H9 (cell line): Measurements from ENCODE around the gene SPATA16. TPM values are rescaled to one million over a fixed set of nuclear protein-coding genes. Genes with fewer than 3 reads are reported as not detected.

Experiments used
- DNase-seq: peaks from one replicate; pipeline ENCODE4 v3.0.0-alpha.2; 2017
- H2AFZ ChIP-seq: one replicate; pipeline ENCODE4 v1.6.1; 2013; ENCODE audit warnings: mild to moderate bottlenecking, low read length, control low read depth, moderate library complexity
- H2AK5ac ChIP-seq: 2 replicates; pipeline ENCODE4 v1.6.1; 2013; ENCODE audit warnings: low read length, control low read depth, mixed read lengths; ENCODE audit not compliant: insufficient read length
- H2BK120ac ChIP-seq: one replicate; pipeline ENCODE4 v1.6.1; 2013; ENCODE audit warnings: low read depth, mild to moderate bottlenecking, low read length, control low read depth, inconsistent platforms; ENCODE audit not compliant: poor library complexity, severe bottlenecking
- H2BK12ac ChIP-seq: 2 replicates; pipeline ENCODE4 v1.6.1; 2013; ENCODE audit warnings: low read length, control low read depth, mixed read lengths, low read depth; ENCODE audit not compliant: insufficient read length
- H2BK15ac ChIP-seq: 2 replicates; pipeline ENCODE4 v1.6.1; 2013; ENCODE audit warnings: low read depth, low read length, control low read depth
- H2BK20ac ChIP-seq: one replicate; pipeline ENCODE4 v1.6.1; 2013; ENCODE audit warnings: low read depth, mild to moderate bottlenecking, low read length, control low read depth, inconsistent platforms; ENCODE audit not compliant: poor library complexity, severe bottlenecking
- H2BK5ac ChIP-seq: 2 replicates; pipeline ENCODE4 v1.6.1; 2013; ENCODE audit warnings: low read length, control low read depth, mixed read lengths; ENCODE audit not compliant: insufficient read length
- H3K14ac ChIP-seq: 2 replicates; pipeline ENCODE4 v1.6.1; 2013; ENCODE audit warnings: low read length, control low read depth; ENCODE audit not compliant: insufficient read depth
- H3K18ac ChIP-seq: 2 replicates; pipeline ENCODE4 v1.6.1; 2013; ENCODE audit warnings: low read depth, mild to moderate bottlenecking, mixed read lengths, low read length, control low read depth; ENCODE audit not compliant: insufficient read length
- H3K23ac ChIP-seq: 2 replicates; pipeline ENCODE4 v1.6.1; 2013; ENCODE audit warnings: low read length, control low read depth, mixed read lengths, low read depth; ENCODE audit not compliant: insufficient read length
- H3K23me2 ChIP-seq: 2 replicates; pipeline ENCODE4 v1.6.1; 2013; ENCODE audit warnings: low read depth, mild to moderate bottlenecking, mixed read lengths, low read length, control low read depth; ENCODE audit not compliant: insufficient read length, poor library complexity, severe bottlenecking
- H3K27ac ChIP-seq: 2 replicates; pipeline ENCODE4 v1.5.1; 2013; ENCODE audit warnings: low read length, control low read depth, mixed read lengths, low read depth; ENCODE audit not compliant: insufficient read length
- H3K27me3 ChIP-seq: 2 replicates; pipeline ENCODE4 v1.6.1; 2013; ENCODE audit warnings: low read length, control low read depth, inconsistent platforms; ENCODE audit not compliant: insufficient read depth
- H3K4ac ChIP-seq: 2 replicates; pipeline ENCODE4 v1.6.1; 2013; ENCODE audit warnings: low read depth, mild to moderate bottlenecking, control low read depth, inconsistent platforms, low read length, moderate library complexity
- H3K4me1 ChIP-seq: 2 replicates; pipeline ENCODE4 v1.6.1; 2013; ENCODE audit warnings: low read length, control low read depth, inconsistent platforms; ENCODE audit not compliant: insufficient read depth
- H3K4me2 ChIP-seq: 2 replicates; pipeline ENCODE4 v1.6.1; 2013; ENCODE audit warnings: low read length, control low read depth, mixed read lengths; ENCODE audit not compliant: insufficient read length, insufficient read depth
- H3K56ac ChIP-seq: 2 replicates; pipeline ENCODE4 v1.6.1; 2013; ENCODE audit warnings: low read depth, mild to moderate bottlenecking, mixed read lengths, low read length, control low read depth; ENCODE audit not compliant: insufficient read length
- H3K79me1 ChIP-seq: 2 replicates; pipeline ENCODE4 v1.6.1; 2013; ENCODE audit warnings: low read depth, mild to moderate bottlenecking, moderate library complexity, low read length, control low read depth, inconsistent platforms; ENCODE audit not compliant: insufficient read depth, poor library complexity, severe bottlenecking
- H3K79me2 ChIP-seq: 2 replicates; pipeline ENCODE4 v1.6.1; 2013; ENCODE audit warnings: low read length, control low read depth, inconsistent platforms; ENCODE audit not compliant: insufficient read depth
- H3K9ac ChIP-seq: 2 replicates; pipeline ENCODE4 v1.6.1; 2013; ENCODE audit warnings: low read length, control low read depth, mixed read lengths; ENCODE audit not compliant: insufficient read length; ENCODE audit errors: extremely low read depth
- H3K9me3 ChIP-seq: one replicate; pipeline ENCODE4 v1.6.1; 2013; ENCODE audit warnings: low read depth, low read length, inconsistent platforms; ENCODE audit not compliant: control insufficient read depth
- H3T11ph ChIP-seq: one replicate; pipeline ENCODE4 v1.6.1; 2013; ENCODE audit warnings: mild to moderate bottlenecking, low read length, control low read depth, inconsistent platforms
- H4K20me1 ChIP-seq: one replicate; pipeline ENCODE4 v1.6.1; 2013; ENCODE audit not compliant: control insufficient read depth, insufficient read length, insufficient read depth
- H4K5ac ChIP-seq: 2 replicates; pipeline ENCODE4 v1.6.1; 2013; ENCODE audit warnings: low read depth, mild to moderate bottlenecking, mixed read lengths, low read length, control low read depth; ENCODE audit not compliant: insufficient read length
- H4K8ac ChIP-seq: replicated peaks from 2 replicates; pipeline ENCODE4 v1.6.1; 2013; ENCODE audit warnings: low read length, control low read depth, mixed read lengths, low read depth; ENCODE audit not compliant: insufficient read length
- H4K91ac ChIP-seq: 2 replicates; pipeline ENCODE4 v1.6.1; 2013; ENCODE audit warnings: low read depth, mild to moderate bottlenecking, moderate library complexity, mixed read lengths, low read length, control low read depth; ENCODE audit not compliant: insufficient read length
- H3K27ac Mint-ChIP-seq, 3 experiments: 2 replicates in 2 of 3; 3 replicates in 1 of 3; pipeline ENCODE4 v1.8.0; 2020 to 2021; ENCODE audit warnings: mixed read lengths in 3 of 3, mild to moderate bottlenecking in 1 of 3, moderate library complexity in 1 of 3
- H3K27me3 Mint-ChIP-seq: 2 replicates; pipeline ENCODE4 v1.8.0; 2021; ENCODE audit warnings: low read depth, mild to moderate bottlenecking, moderate library complexity, mixed read lengths
- H3K36me3 Mint-ChIP-seq, 3 experiments: 2 replicates in 2 of 3; 3 replicates in 1 of 3; pipeline ENCODE4 v1.8.0; 2020 to 2021; ENCODE audit warnings: low read depth in 3 of 3, mixed read lengths in 3 of 3; ENCODE audit not compliant: insufficient read depth in 1 of 3
- H3K4me1 Mint-ChIP-seq, 2 experiments: 2 replicates each; pipeline ENCODE4 v1.8.0; 2020; ENCODE audit warnings: mixed read lengths in 2 of 2
- H3K4me3 Mint-ChIP-seq, 2 experiments: 2 replicates in 1 of 2; 3 replicates in 1 of 2; pipeline ENCODE4 v1.8.0; 2020 to 2021; ENCODE audit warnings: mild to moderate bottlenecking in 2 of 2, mixed read lengths in 2 of 2, moderate library complexity in 1 of 2
- H3K9me3 Mint-ChIP-seq, 2 experiments: 2 replicates in 1 of 2; 3 replicates in 1 of 2; pipeline ENCODE4 v1.8.0; 2020; ENCODE audit warnings: mild to moderate bottlenecking in 2 of 2, mixed read lengths in 2 of 2, moderate library complexity in 1 of 2
- total RNA-seq: library from RNA; stranded (reverse); gene quantifications from 2 replicates; pipeline ENCODE4 v1.2.1, GENCODE V29; 2021
- TF ChIP-seq, protein P1 (sequence below): fragments of 200-600 bp; sonication (generic); conservative IDR thresholded peaks from 3 replicates; pipeline ENCODE4 v1.8.0; 2021; ENCODE audit warnings: antibody characterized with exemption, mild to moderate bottlenecking

SPATA16 gene
- total RNA-seq, 1 experiment from 2014 or later: not detected

DNA sequence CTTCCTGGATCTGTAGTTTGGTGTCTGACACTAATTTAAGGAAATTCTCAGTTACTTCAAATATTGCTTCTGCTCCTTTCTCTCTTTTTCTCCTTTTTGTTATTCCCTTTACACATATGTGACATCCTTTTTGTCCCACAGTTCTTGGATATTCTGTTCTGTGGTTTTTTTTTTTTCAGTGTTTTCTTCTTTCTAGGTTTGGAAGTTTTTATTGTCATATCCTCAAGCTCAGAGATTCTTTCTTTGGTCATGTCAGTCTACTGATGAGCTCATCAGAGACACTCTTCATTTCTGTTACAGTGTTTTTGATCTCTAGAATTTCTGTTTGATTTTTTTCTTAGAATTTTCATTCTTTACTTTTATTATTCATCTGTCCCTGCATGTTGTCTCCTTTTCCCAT lies 140.5 kb downstream of the SPATA16 start:
- Histone ChIP-seq H4K5ac (no peak overlapping the region), H2BK12ac (no peak overlapping the region), H3K27me3 (no peaks in the 10 kb centered on the region), H3K23ac (no peak overlapping the region), H3T11ph (no peak overlapping the region), H2BK5ac (no peak overlapping the region), H2BK20ac (no peak overlapping the region), H4K91ac (no peak overlapping the region), H4K8ac (no peak overlapping the region), H3K56ac (no peak overlapping the region), H3K9me3 (no peaks in the 10 kb centered on the region), H3K9ac (no peak overlapping the region), H2AFZ (no peak overlapping the region), H3K4me2 (no peak overlapping the region), H3K27ac (no peak overlapping the region), H3K4ac (no peak overlapping the region), H2AK5ac (no peak overlapping the region), H4K20me1 (no peaks in the 10 kb centered on the region), H3K79me2 (no peaks in the 10 kb centered on the region), H2BK15ac (no peak overlapping the region), H3K18ac (no peak overlapping the region), H3K14ac (no peak overlapping the region), H2BK120ac (no peak overlapping the region), H3K79me1 (no peaks in the 10 kb centered on the region), H3K4me1 (no peaks in the 10 kb centered on the region; the same call in 1 of the 2 replicates), H3K23me2 (no peaks in the 10 kb centered on the region)
- H3K36me3 Mint-ChIP-seq: no peaks in the 10 kb centered on the region
- peaks cover 21 to 28% of the 10 kb centered on the region in 2 experiments for H3K4me1 Mint-ChIP-seq
- TF ChIP-seq, protein P1, sequence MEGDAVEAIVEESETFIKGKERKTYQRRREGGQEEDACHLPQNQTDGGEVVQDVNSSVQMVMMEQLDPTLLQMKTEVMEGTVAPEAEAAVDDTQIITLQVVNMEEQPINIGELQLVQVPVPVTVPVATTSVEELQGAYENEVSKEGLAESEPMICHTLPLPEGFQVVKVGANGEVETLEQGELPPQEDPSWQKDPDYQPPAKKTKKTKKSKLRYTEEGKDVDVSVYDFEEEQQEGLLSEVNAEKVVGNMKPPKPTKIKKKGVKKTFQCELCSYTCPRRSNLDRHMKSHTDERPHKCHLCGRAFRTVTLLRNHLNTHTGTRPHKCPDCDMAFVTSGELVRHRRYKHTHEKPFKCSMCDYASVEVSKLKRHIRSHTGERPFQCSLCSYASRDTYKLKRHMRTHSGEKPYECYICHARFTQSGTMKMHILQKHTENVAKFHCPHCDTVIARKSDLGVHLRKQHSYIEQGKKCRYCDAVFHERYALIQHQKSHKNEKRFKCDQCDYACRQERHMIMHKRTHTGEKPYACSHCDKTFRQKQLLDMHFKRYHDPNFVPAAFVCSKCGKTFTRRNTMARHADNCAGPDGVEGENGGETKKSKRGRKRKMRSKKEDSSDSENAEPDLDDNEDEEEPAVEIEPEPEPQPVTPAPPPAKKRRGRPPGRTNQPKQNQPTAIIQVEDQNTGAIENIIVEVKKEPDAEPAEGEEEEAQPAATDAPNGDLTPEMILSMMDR: no peak
- no peak overlapping the region for H3K4me3 Mint-ChIP-seq
- DNase-seq: no peak
- no peak overlapping the region; a peak in 1 of 7 replicates for H3K27ac Mint-ChIP-seq
- no peaks in the 10 kb centered on the region for H3K27me3 Mint-ChIP-seq
- H3K9me3 Mint-ChIP-seq: peaks cover 0 to 3% of the 10 kb centered on the region in 2 experiments; a peak in 1 of 5 replicates
